ENCODE data around the gene ZNF383. TPM values are rescaled to one million over a fixed set of nuclear protein-coding genes. Genes with fewer than 3 reads are reported as not detected.

ZNF383 gene
- total and polyA plus RNA-seq, 9 of the 15 experiments (the other 6 are each of a cell fraction or from before 2014, with no cell fraction given): 2.0 to 8.2 (median 5.3) TPM

- Histone ChIP-seq H3K27me3 (ENCODE audit: control insufficient read depth in 2 of 2, insufficient read depth in 2 of 2, low read length in 2 of 2) (no peaks in the 10 kb centered on the region), H3K4me2 (ENCODE audit: insufficient read depth, low read length) (peak overlapping the region; percentile 14; the same call in 1 of the 2 replicates), H3K36me3 (ENCODE audit: control insufficient read depth, insufficient read depth, low read length) (no peaks in the 10 kb centered on the region), H4K20me1 (replicated peaks; ENCODE audit: control insufficient read depth, insufficient read depth, low read length) (no peaks in the 10 kb centered on the region), H3K79me2 (ENCODE audit: control insufficient read depth, insufficient read depth, low read length) (no peaks in the 10 kb centered on the region), H3K9me3 (replicated peaks; ENCODE audit: control insufficient read depth, insufficient read depth, low read depth, low read length) (no peaks in the 10 kb centered on the region), H3K9me1 (ENCODE audit: control insufficient read depth, insufficient read depth, low read length) (no peaks in the 10 kb centered on the region), H3K4me1 (replicated peaks in 1 of 2; ENCODE audit: control insufficient read depth in 2 of 2, insufficient read depth in 2 of 2, low read length in 2 of 2) (peaks cover 0 to 4% of the 10 kb centered on the region in 2 experiments; a peak in 1 of 5 replicates), H3K27ac (ENCODE audit: extremely low read depth, low read depth, low read length) (no peak overlapping the region), H3K9ac (ENCODE audit: insufficient read depth in 1 of 2, low read depth in 2 of 2, low read length in 2 of 2) (no peak overlapping the region), H2AFZ (ENCODE audit: low read depth, low read length) (no peak overlapping the region), H3K4me3 (peak overlapping the region; percentile 26)
- in situ Hi-C loops (cut with MboI) (no loop called here), intact Hi-C loops (cut with micrococcal nuclease) (no loop called here)
- FAIRE-seq (no peak), DNase-seq (ENCODE audit: extremely low read depth in 1 of 4, low spot score in 3 of 4) (peak in 3 of 4 experiments; percentile 17 to 25 (median 19)), ATAC-seq (no peak; the same call in 1 of the 3 replicates)
- ChIA-PET CTCF (ENCODE audit: low intra/inter-chr PET ratio) (no interaction called here), POLR2A (no interaction called here)
- BruUV-seq (replicated peaks): no TSS peak
- WGBS (ENCODE audit: insufficient coverage, low coverage, missing lambda C conversion rate): 7% methylated on average over 39 of the region's 39 CpGs
- no peak for TF ChIP-seq HMGN3 (IDR thresholded peaks at IDR 0.05; ENCODE audit: borderline replicate concordance, extremely low read depth, insufficient read length, low read depth, low read length)
- TF ChIP-seq PCBP1 (IDR thresholded peaks at IDR 0.05; ENCODE audit: low read depth, low read length, poor library complexity, severe bottlenecking): no peak
- TF ChIP-seq HNRNPUL1 (IDR thresholded peaks at IDR 0.05; ENCODE audit: low read length): no peak
- no peak for TF ChIP-seq RBM34 (IDR thresholded peaks at IDR 0.05; ENCODE audit: borderline replicate concordance, insufficient read depth, low read length)
- no peak for TF ChIP-seq ZC3H8 (IDR thresholded peaks at IDR 0.05)
- no peak for TF ChIP-seq FOXK2 (conservative IDR thresholded peaks at IDR 0.05 in 1 of 2, IDR thresholded peaks at IDR 0.05 in 1 of 2; ENCODE audit: low read depth in 2 of 2)
- no peak for TF ChIP-seq FOXP4 (CRISPR knock-in tag; IDR thresholded peaks at IDR 0.05; ENCODE audit: borderline replicate concordance)
- TF ChIP-seq, protein P1, sequence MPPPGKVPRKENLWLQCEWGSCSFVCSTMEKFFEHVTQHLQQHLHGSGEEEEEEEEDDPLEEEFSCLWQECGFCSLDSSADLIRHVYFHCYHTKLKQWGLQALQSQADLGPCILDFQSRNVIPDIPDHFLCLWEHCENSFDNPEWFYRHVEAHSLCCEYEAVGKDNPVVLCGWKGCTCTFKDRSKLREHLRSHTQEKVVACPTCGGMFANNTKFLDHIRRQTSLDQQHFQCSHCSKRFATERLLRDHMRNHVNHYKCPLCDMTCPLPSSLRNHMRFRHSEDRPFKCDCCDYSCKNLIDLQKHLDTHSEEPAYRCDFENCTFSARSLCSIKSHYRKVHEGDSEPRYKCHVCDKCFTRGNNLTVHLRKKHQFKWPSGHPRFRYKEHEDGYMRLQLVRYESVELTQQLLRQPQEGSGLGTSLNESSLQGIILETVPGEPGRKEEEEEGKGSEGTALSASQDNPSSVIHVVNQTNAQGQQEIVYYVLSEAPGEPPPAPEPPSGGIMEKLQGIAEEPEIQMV (tag; conservative IDR thresholded peaks at IDR 0.05; ENCODE audit: low read depth): peak; percentile 78
- TF ChIP-seq NFIC (IDR thresholded peaks at IDR 0.05): no peak
- no peak for TF ChIP-seq ETS2 (tag; IDR thresholded peaks at IDR 0.05; ENCODE audit: borderline replicate concordance, poor library complexity, severe bottlenecking)
- no peak for TF ChIP-seq ETV6 (IDR thresholded peaks at IDR 0.05; ENCODE audit: borderline replicate concordance in 1 of 2, low read depth in 2 of 2, low read length in 1 of 2)
- no peak for TF ChIP-seq ETV6 (CRISPR knock-in tag; IDR thresholded peaks at IDR 0.05; ENCODE audit: borderline replicate concordance)
- no peak for TF ChIP-seq ZC3H11A (IDR thresholded peaks at IDR 0.05; ENCODE audit: low read depth, low read length)
- TF ChIP-seq PKNOX1 (IDR thresholded peaks at IDR 0.05): peak; percentile 88
- TF ChIP-seq ZFP36 (IDR thresholded peaks at IDR 0.05; ENCODE audit: low read depth, low read length, partially characterized antibody): peak; percentile 14
- no peak for TF ChIP-seq NRF1 (conservative IDR thresholded peaks at IDR 0.05 in 1 of 2, IDR thresholded peaks at IDR 0.05 in 1 of 2)
These were observed 33.6 kb downstream of the ZNF383 start for GRCh38 chr19:37251308-37252229.
